ENCODE results near the gene BANF2.
"Not testable (repeated sequence)": the region's sequence is repeated elsewhere in the genome, so short reads cannot be mapped to it uniquely, and the experiment has no call there.

BANF2 gene

GRCh38 chr20:17657898-17658647 is 41.7 kb upstream of the BANF2 start:
- CTCF ChIA-PET = no interaction called here
- POLR2A ChIA-PET = no interaction called here

DNA sequence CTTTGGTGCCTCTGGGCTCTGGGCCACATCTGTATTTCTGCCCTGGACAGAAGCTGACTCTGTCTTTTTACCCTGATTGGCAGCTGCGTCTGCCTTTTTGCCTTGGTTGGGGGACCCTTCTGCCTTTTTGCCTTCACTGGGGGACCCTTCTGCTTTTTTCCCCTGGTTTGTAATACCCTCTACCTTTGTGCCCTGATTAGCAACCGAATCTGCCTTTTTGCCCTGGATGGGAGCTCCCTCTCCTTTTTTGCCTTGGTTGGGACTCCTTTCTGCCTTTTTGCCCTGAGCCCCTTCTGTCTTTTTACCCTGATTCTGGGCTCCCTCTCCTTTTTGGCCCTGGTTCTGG is 41.1 kb upstream of the BANF2 start:
- POLR2A ChIA-PET = no interaction called here
- DNase-seq (ENCODE audit: extremely low spot score) = no peak
- TF ChIP-seq PKNOX1 (IDR thresholded peaks at IDR 0.05) (no peak), FOXM1 (IDR thresholded peaks at IDR 0.05; ENCODE audit: borderline replicate concordance) (no peak), ELF4 (IDR thresholded peaks at IDR 0.05) (no peak), BHLHE40 (IDR thresholded peaks at IDR 0.05; ENCODE audit: borderline replicate concordance) (no peak), TARDBP (IDR thresholded peaks at IDR 0.05) (no peak), L3MBTL2 (conservative IDR thresholded peaks at IDR 0.05) (no peak), ARNT (IDR thresholded peaks at IDR 0.05) (no peak), ZNF384 (IDR thresholded peaks at IDR 0.05) (no peak), CTBP1 (IDR thresholded peaks at IDR 0.05; ENCODE audit: borderline replicate concordance) (no peak), FOXK2 (IDR thresholded peaks at IDR 0.05) (no peak), LEF1 (IDR thresholded peaks at IDR 0.05; ENCODE audit: borderline replicate concordance) (no peak), NFRKB (IDR thresholded peaks at IDR 0.05) (no peak), SP1 (IDR thresholded peaks at IDR 0.05) (no peak), SUZ12 (IDR thresholded peaks at IDR 0.05) (no peak), HDGF (IDR thresholded peaks at IDR 0.05; ENCODE audit: borderline replicate concordance) (no peak), FOXA1 (IDR thresholded peaks at IDR 0.05) (no peak)
- CTCF ChIA-PET = no interaction called here

More at GRCh38 chr20:17657898-17658647, 41.7 kb upstream of the BANF2 start:
- TF ChIP-seq L3MBTL2 (conservative IDR thresholded peaks at IDR 0.05) = no peak
- no peak for TF ChIP-seq NFRKB (IDR thresholded peaks at IDR 0.05)
- no peak for TF ChIP-seq LEF1 (IDR thresholded peaks at IDR 0.05; ENCODE audit: borderline replicate concordance)
- no peak for TF ChIP-seq SUZ12 (IDR thresholded peaks at IDR 0.05)
- no peak for TF ChIP-seq CTBP1 (IDR thresholded peaks at IDR 0.05; ENCODE audit: borderline replicate concordance)
- no peak for TF ChIP-seq FOXM1 (IDR thresholded peaks at IDR 0.05; ENCODE audit: borderline replicate concordance)
- no peak for TF ChIP-seq FOXA1 (IDR thresholded peaks at IDR 0.05)
- TF ChIP-seq HDGF (IDR thresholded peaks at IDR 0.05; ENCODE audit: borderline replicate concordance) = no peak
- TF ChIP-seq BHLHE40 (IDR thresholded peaks at IDR 0.05; ENCODE audit: borderline replicate concordance) = no peak
- no peak for DNase-seq (ENCODE audit: extremely low spot score)

- POLR2A ChIA-PET; DNase-seq (ENCODE audit: extremely low spot score); CTCF ChIA-PET: not testable (repeated sequence)
These were observed 40.4 kb upstream of the BANF2 start for GRCh38 chr20:17659344-17659743.

DNA sequence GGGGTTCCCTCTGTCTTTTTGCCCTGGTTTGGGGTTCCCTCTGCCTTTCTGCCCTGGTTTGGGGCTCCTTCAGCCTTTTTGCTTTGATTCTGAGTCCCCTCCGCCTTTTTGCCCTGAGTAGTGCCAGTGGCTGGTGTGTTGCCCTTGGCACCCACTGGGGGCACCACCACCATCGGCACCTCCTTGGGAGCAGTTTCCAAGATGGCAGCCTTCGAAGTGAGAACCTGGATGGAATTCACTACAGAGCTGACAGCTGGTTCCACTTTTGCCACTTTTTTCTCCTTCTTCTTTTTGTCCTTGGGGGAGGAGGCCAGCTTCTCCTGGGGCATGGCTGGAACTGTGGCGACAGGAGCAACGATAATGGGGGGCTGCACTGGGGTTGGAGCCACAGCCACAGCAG is 40.0 kb upstream of the BANF2 start:
- ChIA-PET POLR2A (no interaction called here), CTCF (no interaction called here)
- no peak for DNase-seq (ENCODE audit: extremely low spot score)
- TF ChIP-seq L3MBTL2 (conservative IDR thresholded peaks at IDR 0.05) (no peak), FOXA1 (IDR thresholded peaks at IDR 0.05) (no peak), ZNF384 (IDR thresholded peaks at IDR 0.05) (no peak), FOXK2 (IDR thresholded peaks at IDR 0.05) (no peak), CTBP1 (IDR thresholded peaks at IDR 0.05; ENCODE audit: borderline replicate concordance) (no peak), SP1 (IDR thresholded peaks at IDR 0.05) (no peak), FOXM1 (IDR thresholded peaks at IDR 0.05; ENCODE audit: borderline replicate concordance) (no peak), BHLHE40 (IDR thresholded peaks at IDR 0.05; ENCODE audit: borderline replicate concordance) (no peak), ELF4 (IDR thresholded peaks at IDR 0.05) (no peak), SUZ12 (IDR thresholded peaks at IDR 0.05) (no peak), HDGF (IDR thresholded peaks at IDR 0.05; ENCODE audit: borderline replicate concordance) (no peak), PKNOX1 (IDR thresholded peaks at IDR 0.05) (no peak), LEF1 (IDR thresholded peaks at IDR 0.05; ENCODE audit: borderline replicate concordance) (no peak), NFRKB (IDR thresholded peaks at IDR 0.05) (no peak), ARNT (IDR thresholded peaks at IDR 0.05) (no peak), TARDBP (IDR thresholded peaks at IDR 0.05) (no peak)

GRCh38 chr20:17660667-17661066 is 39.1 kb upstream of the BANF2 start:
- TF ChIP-seq PKNOX1 (IDR thresholded peaks at IDR 0.05) = no peak
- TF ChIP-seq ELF4 (IDR thresholded peaks at IDR 0.05) = no peak
- TF ChIP-seq CTBP1 (IDR thresholded peaks at IDR 0.05; ENCODE audit: borderline replicate concordance) = no peak
- TF ChIP-seq SP1 (IDR thresholded peaks at IDR 0.05) = no peak
- no peak for TF ChIP-seq FOXK2 (IDR thresholded peaks at IDR 0.05)
- no peak for TF ChIP-seq ARNT (IDR thresholded peaks at IDR 0.05)
- TF ChIP-seq SUZ12 (IDR thresholded peaks at IDR 0.05) = no peak
- TF ChIP-seq TARDBP (IDR thresholded peaks at IDR 0.05) = no peak
- no peak for TF ChIP-seq L3MBTL2 (conservative IDR thresholded peaks at IDR 0.05)
- no peak for TF ChIP-seq LEF1 (IDR thresholded peaks at IDR 0.05; ENCODE audit: borderline replicate concordance)
- no peak for TF ChIP-seq FOXA1 (IDR thresholded peaks at IDR 0.05)
- no peak for TF ChIP-seq FOXM1 (IDR thresholded peaks at IDR 0.05; ENCODE audit: borderline replicate concordance)
- no peak for TF ChIP-seq HDGF (IDR thresholded peaks at IDR 0.05; ENCODE audit: borderline replicate concordance)
- no peak for TF ChIP-seq ZNF384 (IDR thresholded peaks at IDR 0.05)
- TF ChIP-seq BHLHE40 (IDR thresholded peaks at IDR 0.05; ENCODE audit: borderline replicate concordance) = no peak
- TF ChIP-seq NFRKB (IDR thresholded peaks at IDR 0.05) = no peak
- ChIA-PET CTCF (interaction anchor here (0.6 kb wide), 1 partner anchor 602 kb away, joined by 4 read pairs; no protein-coding TSS in a partner anchor), POLR2A (no interaction called here)
- no peak for DNase-seq (ENCODE audit: extremely low spot score)

DNA sequence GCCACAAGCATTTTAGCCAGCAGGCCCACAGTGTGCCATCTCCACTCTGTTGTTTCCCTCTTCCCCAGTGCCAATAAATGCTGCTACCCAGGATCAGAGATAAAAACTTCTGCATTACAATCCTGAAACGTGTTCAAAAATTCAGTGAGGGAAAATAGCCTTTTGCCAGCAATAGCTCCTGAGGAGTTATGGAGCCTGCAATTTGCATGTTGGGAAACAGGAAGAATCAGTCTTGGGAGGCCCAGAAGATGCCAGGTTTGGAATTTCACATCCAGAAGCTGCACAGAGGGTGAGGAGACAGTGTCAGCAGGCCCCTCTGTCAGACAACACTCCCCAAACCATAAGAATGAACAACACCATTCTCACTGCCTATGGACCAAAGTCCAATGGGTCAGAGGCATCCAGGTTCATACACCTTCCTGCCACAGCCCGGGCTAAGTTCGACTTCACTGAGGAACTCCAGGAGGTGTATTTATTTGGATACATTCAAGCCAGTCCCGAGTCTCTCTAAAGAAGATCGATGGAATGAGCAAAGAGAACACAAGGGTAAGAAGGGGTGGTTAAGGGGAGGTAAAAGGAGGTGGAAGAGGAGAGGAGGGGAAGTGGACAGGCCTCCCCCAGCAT is 38.5 kb upstream of the BANF2 start:
- ChIA-PET POLR2A (no interaction called here), CTCF (interaction anchor here (0.6 kb wide), 1 partner anchor 602 kb away, joined by 4 read pairs; no protein-coding TSS in a partner anchor)
- DNase-seq (ENCODE audit: extremely low spot score) = no peak
- TF ChIP-seq HDGF (IDR thresholded peaks at IDR 0.05; ENCODE audit: borderline replicate concordance) = no peak
- TF ChIP-seq L3MBTL2 (conservative IDR thresholded peaks at IDR 0.05) = no peak
- TF ChIP-seq ARNT (IDR thresholded peaks at IDR 0.05) = no peak
- no peak for TF ChIP-seq NFRKB (IDR thresholded peaks at IDR 0.05)
- no peak for TF ChIP-seq SP1 (IDR thresholded peaks at IDR 0.05)
- no peak for TF ChIP-seq FOXA1 (IDR thresholded peaks at IDR 0.05)
